ENCODE data around the gene KBTBD12. TPM values are rescaled to one million over a fixed set of nuclear protein-coding genes. Genes with fewer than 3 reads are reported as not detected.
A peak's percentile ranks its signal among the peaks of the same experiment; 100 is the strongest.
"Not testable (repeated sequence)": the region's sequence is repeated elsewhere in the genome, so short reads cannot be mapped to it uniquely, and the experiment has no call there.

KBTBD12 gene, protein sequence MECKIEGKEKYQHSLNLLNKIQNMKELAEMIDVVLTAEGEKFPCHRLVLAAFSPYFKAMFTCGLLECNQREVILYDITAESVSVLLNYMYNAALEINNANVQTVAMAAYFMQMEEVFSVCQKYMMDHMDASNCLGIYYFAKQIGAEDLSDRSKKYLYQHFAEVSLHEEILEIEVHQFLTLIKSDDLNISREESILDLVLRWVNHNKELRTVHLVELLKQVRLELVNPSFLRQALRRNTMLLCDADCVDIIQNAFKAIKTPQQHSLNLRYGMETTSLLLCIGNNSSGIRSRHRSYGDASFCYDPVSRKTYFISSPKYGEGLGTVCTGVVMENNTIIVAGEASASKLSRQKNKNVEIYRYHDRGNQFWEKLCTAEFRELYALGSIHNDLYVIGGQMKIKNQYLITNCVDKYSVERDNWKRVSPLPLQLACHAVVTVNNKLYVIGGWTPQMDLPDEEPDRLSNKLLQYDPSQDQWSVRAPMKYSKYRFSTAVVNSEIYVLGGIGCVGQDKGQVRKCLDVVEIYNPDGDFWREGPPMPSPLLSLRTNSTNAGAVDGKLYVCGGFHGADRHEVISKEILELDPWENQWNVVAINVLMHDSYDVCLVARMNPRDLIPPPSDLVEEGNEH
- total RNA-seq: 2.7 TPM
- 1.1 TPM for polyA plus RNA-seq

DNA sequence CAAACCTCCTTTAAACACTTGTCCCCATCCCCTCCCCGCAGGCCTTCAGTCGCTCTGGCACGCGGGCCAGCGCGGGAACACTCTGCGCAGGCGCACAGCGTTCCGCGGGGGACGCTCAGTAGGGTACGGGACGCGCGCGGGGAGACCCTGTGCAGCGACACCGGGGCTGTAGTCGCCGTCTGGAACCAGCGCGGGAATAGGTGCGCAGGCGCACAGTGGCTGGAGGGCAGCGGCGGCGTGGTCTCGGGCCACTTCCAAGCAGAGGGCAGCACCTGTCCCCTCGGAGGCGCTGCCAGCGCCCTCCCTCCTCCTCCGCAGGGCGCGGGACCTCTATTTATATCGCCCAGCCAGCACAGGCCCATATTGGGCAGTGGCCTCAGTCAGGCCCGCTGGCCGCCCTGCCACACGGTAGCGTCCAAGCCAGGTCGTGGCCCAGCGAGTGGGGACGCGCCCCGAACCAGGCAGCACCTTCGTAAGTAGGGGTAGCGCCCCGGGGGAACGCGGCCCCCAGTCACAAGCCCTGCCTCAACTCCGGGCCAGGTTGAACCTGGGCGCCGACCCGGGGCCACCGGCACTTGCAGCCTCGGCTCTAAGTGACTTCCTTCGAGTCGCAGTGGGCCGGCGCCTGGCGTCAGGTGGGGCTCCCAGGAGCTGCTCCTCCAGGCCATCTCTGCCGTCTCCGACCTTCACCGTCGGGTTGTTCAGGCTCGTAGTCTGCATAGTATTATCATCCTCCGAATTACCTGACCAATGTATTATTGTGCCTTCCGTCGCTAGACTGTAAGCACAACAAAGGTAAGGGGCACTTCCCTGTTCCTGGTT is at the start of gene KBTBD12:
TSS of gene KBTBD12 (plus strand) at position 118 of the 822 bp plus-strand sequence. CDS start 7,830 bp downstream, outside the sequence.
- H3K4me1 ChIP-seq (ENCODE audit: insufficient read depth): no peaks in the 10 kb centered on the region
- DNase-seq (ENCODE audit: extremely low spot score): no peak
- 24% methylated on average over 69 of the region's 69 CpGs for WGBS

DNA sequence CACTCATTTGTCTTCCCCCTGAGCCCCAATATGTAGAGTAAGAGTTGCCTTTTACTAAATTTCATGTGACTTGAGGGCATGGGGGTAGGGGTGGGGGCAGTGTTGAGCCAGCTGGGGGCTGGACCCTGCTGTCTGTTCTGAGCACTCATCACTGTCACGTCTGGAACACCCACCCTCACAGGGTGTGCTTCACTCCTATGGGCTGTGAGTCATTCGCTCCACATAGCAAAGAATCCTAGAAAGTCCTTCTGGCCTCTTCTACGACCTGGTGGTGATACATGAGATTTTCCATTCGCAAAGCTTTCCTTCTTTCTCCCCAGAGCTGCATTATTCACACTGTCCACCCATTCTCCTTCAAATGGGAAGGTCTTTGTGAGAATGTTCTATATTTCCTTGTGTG is 49.1 kb upstream of the KBTBD12 start:
- no peaks in the 10 kb centered on the region for H3K36me3 ChIP-seq (ENCODE audit: insufficient read depth)
- DNase-seq (ENCODE audit: extremely low spot score): no peak
- no peak overlapping the region for H3K4me3 ChIP-seq (ENCODE audit: low read depth, low read length)
- H3K27ac ChIP-seq (ENCODE audit: low read depth): no peak overlapping the region
- 71% methylated on average over 4 of the region's 4 CpGs for WGBS
- no peaks in the 10 kb centered on the region for H3K4me1 ChIP-seq (ENCODE audit: insufficient read depth)

More for the DNA sequence above, at the start of gene KBTBD12:
- Histone ChIP-seq H3K36me3 (ENCODE audit: insufficient read depth) (no peaks in the 10 kb centered on the region), H3K27ac (ENCODE audit: low read depth) (no peak within 1 kb of the TSS), H3K4me3 (ENCODE audit: low read depth, low read length) (peak within 1 kb of the TSS; percentile 16)

DNA sequence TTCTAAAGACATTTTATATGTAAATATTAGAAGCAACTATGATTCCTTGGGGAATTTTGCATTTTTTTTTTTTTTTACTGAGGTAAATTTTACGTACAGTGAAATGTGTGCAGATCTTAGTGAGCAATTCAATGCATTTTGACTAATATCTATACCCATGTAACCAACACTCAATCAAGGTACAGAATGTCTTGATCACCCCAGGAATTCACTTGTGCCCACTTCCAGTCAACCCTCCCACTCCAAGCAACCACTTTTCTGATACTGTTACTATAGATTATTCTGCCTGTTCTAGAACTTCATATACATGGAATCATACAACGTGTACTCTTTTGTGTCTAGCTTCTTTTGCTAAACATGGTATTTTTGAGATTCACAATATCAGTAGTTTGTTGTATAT is 47.6 kb upstream of the KBTBD12 start:
- no peak for DNase-seq (ENCODE audit: extremely low spot score)
- H3K4me1 ChIP-seq (ENCODE audit: insufficient read depth): no peaks in the 10 kb centered on the region
- H3K4me3 ChIP-seq (ENCODE audit: low read depth, low read length): no peak overlapping the region
- 90% methylated on average over 2 of the region's 2 CpGs for WGBS
- H3K27ac ChIP-seq (ENCODE audit: low read depth): no peak overlapping the region
- no peaks in the 10 kb centered on the region for H3K36me3 ChIP-seq (ENCODE audit: insufficient read depth)

DNA sequence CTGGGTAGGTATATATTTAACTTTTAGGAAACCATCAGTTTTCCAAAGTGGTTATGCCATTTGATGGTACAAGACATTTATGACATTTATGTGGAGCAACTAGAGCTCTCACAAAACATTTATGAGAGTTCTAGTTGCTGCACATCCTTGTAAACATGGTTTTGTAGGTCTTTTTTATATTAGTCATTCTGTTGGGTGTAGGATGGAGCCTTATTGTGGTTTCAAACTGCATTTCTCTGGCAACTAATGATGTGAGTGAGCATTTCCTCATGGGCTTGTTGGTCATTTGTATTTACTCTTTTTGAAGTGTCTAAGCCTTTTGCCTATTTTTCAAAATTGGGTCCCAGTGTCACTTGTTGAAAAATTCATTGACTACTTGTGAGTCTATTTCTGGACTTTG is 47.0 kb upstream of the KBTBD12 start:
- H3K4me3 ChIP-seq (ENCODE audit: low read depth, low read length): no peak overlapping the region
- no peaks in the 10 kb centered on the region for H3K4me1 ChIP-seq (ENCODE audit: insufficient read depth)
- no peak for DNase-seq (ENCODE audit: extremely low spot score)
- H3K36me3 ChIP-seq (ENCODE audit: insufficient read depth): no peaks in the 10 kb centered on the region
- H3K27ac ChIP-seq (ENCODE audit: low read depth): no peak overlapping the region

DNA sequence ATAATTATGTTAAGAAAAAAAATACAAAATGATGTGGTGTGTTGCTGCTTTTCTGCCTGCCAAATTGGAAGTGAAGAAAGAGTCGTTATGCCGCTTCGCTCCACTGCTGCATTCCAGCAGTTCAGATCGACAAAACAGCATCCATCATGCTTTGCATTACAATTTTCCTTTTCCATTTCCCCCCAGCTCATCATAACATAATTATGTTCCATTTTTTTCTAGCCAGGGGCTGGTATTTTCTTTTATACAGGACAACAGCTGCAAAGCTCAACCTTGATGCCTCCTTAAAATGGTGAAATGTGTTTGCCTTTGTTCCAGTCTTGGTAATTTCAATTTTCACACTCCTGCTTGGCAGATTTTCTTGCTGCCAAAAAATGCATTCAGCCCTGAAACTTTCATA is 44.9 kb upstream of the KBTBD12 start:
- H3K4me1 ChIP-seq (ENCODE audit: insufficient read depth): no peaks in the 10 kb centered on the region
- H3K27ac ChIP-seq (ENCODE audit: low read depth): no peak overlapping the region
- H3K36me3 ChIP-seq (ENCODE audit: insufficient read depth): no peaks in the 10 kb centered on the region
- no peak overlapping the region for H3K4me3 ChIP-seq (ENCODE audit: low read depth, low read length)
- 88% methylated on average over 4 of the region's 4 CpGs for WGBS
- DNase-seq (ENCODE audit: extremely low spot score): no peak

DNA sequence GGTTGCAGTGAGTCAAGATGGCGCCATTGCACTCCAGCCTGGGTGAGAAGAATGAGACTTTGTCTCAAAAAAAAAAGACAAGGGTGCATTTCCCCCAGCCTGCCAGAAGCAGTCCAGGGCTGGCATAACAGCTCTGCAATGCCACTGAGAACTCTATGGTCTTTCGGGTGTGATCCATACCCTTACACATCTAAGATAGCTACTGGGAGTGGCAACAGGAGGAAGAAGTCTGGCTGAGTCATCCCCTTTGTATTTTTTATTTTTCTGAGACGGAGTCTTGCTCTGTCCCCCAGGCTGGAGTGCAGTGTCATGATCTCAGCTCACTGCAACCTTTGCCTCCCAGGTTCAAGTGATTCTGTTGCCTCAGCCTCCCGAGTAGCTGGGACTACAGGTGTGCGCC is 40.9 kb upstream of the KBTBD12 start:
- H3K4me1 ChIP-seq (ENCODE audit: insufficient read depth); DNase-seq (ENCODE audit: extremely low spot score); H3K4me3 ChIP-seq (ENCODE audit: low read depth, low read length); H3K36me3 ChIP-seq (ENCODE audit: insufficient read depth); H3K27ac ChIP-seq (ENCODE audit: low read depth): not testable (repeated sequence)
- WGBS: 95% methylated on average over 5 of the region's 5 CpGs

DNA sequence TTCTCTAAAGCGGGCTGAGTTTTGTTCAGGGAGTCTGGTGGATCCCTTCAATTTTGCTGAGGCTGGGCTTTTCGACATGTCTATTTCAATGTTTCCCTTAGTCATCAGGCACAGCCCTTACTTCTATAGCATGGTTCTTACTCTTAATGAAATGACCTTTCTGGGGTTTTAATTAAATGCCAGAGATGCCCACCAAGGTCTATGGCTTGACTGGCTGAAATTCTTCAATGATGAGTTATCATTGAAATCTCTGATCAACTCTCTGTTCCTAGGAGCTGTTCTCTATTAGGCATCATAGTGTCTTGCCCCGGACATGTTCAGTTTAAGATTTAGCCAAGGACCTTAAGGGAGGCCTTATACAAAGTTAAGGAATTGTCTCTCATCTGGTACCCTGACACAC is 33.4 kb upstream of the KBTBD12 start:
- no peaks in the 10 kb centered on the region for H3K4me1 ChIP-seq (ENCODE audit: insufficient read depth)
- H3K36me3 ChIP-seq (ENCODE audit: insufficient read depth): no peaks in the 10 kb centered on the region
- no peak overlapping the region for H3K4me3 ChIP-seq (ENCODE audit: low read depth, low read length)
- no peak for DNase-seq (ENCODE audit: extremely low spot score)
- WGBS: 97% methylated on average over 3 of the region's 3 CpGs
- no peak overlapping the region for H3K27ac ChIP-seq (ENCODE audit: low read depth)

DNA sequence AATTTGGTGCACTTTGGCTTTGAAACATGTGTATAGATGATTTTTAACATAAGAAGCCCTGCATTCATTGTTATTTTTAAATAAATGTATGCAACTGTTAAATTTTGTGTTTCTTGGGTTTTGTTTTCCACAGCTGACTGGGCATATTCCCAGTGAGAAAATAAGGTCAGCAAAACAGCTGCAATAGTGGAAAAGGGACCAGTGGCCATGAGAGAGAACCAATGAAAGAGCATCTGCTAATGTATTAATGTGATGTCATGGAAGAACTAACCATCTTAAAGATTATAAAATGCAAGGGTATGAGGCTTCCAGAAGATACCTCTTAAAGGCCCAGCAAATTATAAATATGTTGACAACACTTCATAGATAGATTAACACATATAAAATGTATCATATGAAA is 31.0 kb upstream of the KBTBD12 start:
- H3K4me3 ChIP-seq (ENCODE audit: low read depth, low read length): no peak overlapping the region
- no peaks in the 10 kb centered on the region for H3K4me1 ChIP-seq (ENCODE audit: insufficient read depth)
- H3K36me3 ChIP-seq (ENCODE audit: insufficient read depth): no peaks in the 10 kb centered on the region
- no peak for DNase-seq (ENCODE audit: extremely low spot score)
- H3K27ac ChIP-seq (ENCODE audit: low read depth): no peak overlapping the region

DNA sequence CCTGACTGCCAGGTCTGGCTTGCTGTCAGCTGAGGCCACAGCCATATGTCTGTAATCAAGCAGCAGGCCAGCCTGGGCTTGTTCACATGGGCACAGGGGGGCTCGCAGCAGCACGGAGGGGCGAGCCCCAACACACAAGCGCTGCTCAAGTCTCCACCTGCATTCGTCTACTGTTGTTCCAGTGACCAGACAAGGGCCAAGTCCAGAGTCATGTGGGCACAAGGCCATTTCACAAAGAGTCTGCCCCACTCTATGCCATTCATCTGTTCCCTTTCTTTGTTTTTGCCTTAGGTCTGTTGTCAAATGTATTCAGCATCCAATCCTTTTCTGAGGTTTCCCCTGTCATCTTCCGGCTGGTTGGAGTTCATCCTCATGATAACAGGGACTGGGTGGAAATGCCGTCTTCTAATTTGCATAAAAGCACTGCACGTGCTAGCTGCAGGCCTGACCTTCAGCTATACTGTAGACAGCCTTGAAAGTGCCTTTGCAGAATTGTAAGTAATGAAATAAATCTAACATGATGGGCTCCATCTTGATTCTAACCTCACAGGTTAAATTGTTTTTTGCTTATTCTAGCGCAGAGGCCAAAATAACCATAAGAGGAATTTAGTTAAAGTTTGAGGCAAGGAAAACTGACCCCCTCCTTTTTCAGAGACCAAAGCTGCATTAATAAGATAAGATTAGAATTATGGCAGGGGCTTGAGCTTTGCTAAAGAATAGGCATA is 28.6 kb upstream of the KBTBD12 start:
- Histone ChIP-seq H3K4me1 (ENCODE audit: insufficient read depth) (no peaks in the 10 kb centered on the region), H3K27ac (ENCODE audit: low read depth) (no peak overlapping the region), H3K4me3 (ENCODE audit: low read depth, low read length) (no peak overlapping the region), H3K36me3 (ENCODE audit: insufficient read depth) (no peaks in the 10 kb centered on the region)
- DNase-seq (ENCODE audit: extremely low spot score): no peak
- 82% methylated on average over 9 of the region's 9 CpGs for WGBS

DNA sequence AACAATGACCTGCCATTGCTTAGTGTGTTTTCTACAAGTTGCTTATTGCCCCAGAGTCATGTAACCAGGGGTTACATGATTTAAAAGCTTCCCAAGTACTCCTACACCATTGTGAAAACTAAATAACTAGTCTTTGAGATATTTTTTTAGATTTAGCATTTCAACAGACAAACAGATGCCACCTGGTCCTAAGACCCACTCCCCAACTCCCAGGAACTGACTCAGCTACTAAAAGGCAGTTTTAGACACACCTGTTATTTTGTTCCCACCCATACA is 28.1 kb upstream of the KBTBD12 start:
- Histone ChIP-seq H3K27ac (ENCODE audit: low read depth) (no peak overlapping the region), H3K36me3 (ENCODE audit: insufficient read depth) (no peaks in the 10 kb centered on the region), H3K4me1 (ENCODE audit: insufficient read depth) (no peaks in the 10 kb centered on the region), H3K4me3 (ENCODE audit: low read depth, low read length) (no peak overlapping the region)
- no peak for DNase-seq (ENCODE audit: extremely low spot score)

DNA sequence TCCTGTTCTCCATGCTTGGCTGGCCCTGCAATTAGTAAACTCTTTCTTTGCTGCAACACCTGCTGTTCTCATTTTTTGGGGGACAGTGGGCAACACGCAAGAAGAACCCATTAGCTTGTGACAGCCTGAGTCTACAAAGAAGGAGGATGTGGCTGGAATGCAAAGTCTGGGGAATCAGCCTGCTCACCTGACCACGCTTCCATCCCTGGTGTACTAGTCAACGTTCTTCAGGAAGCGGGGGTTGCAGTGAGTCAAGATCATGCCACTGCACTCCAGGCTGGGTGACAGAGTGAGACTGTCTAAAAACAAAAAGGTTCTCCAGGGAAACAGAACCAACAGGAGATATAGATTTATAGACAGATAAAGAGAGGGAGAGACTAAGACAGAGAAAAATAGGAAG is 27.7 kb upstream of the KBTBD12 start:
- H3K4me1 ChIP-seq (ENCODE audit: insufficient read depth): no peaks in the 10 kb centered on the region
- 88% methylated on average over 4 of the region's 4 CpGs for WGBS

DNA sequence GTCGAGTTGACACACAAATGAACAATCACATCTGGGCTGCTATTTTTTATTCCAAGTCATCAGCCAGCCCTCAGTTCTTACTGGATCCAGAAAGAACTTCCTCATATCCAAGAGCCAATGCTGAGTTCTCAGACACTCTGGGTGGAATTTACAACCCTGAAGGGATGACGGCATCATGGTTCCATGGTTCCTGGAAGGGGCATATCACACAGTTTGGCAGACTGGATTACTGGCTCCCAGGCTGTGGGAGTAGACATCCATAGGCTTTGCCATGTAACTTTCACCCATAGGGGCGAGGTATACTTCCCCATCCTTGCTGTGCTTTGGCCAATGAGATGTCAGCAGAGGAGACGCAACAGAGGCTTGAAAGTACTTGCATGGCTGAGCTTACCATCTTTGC is 26.9 kb upstream of the KBTBD12 start:
- Histone ChIP-seq H3K27ac (ENCODE audit: low read depth) (no peak overlapping the region), H3K36me3 (ENCODE audit: insufficient read depth) (no peaks in the 10 kb centered on the region)

More for the DNA sequence above, 27.7 kb upstream of the KBTBD12 start:
- no peak for DNase-seq (ENCODE audit: extremely low spot score)
- no peak overlapping the region for H3K4me3 ChIP-seq (ENCODE audit: low read depth, low read length)
- H3K27ac ChIP-seq (ENCODE audit: low read depth): no peak overlapping the region
- H3K36me3 ChIP-seq (ENCODE audit: insufficient read depth): no peaks in the 10 kb centered on the region

DNA sequence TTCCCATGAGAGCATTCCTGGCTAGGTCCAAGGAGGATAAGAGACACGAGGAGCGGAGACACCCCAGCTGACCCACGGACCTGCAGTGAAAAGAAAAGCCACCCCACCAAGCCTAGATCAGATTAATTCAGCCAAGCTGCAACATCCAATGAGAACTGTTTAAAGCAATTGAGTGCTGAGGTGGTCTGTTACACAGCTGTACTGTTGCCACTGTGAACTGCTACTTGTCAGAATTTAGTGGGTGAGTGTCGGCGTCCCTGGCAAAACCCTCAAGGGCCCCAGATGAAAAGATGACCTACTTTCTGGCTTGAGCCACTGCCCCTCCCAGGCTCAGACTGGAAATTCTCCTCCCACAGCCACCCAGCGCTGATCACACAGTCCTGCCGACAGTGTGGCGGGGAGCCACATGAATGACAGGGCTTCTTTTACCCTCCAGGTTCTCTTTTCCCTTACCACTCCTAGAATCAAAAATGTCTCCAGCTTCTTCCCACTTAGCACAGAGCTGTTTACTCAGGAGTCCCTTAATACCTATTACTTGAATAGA is 26.4 kb upstream of the KBTBD12 start:
- Histone ChIP-seq H3K27ac (ENCODE audit: low read depth) (no peak overlapping the region), H3K4me3 (ENCODE audit: low read depth, low read length) (no peak overlapping the region), H3K4me1 (ENCODE audit: insufficient read depth) (no peaks in the 10 kb centered on the region), H3K36me3 (ENCODE audit: insufficient read depth) (no peaks in the 10 kb centered on the region)
- WGBS: 51% methylated on average over 8 of the region's 8 CpGs
- no peak for DNase-seq (ENCODE audit: extremely low spot score)

More for the DNA sequence above, 26.9 kb upstream of the KBTBD12 start:
- 79% methylated on average over 4 of the region's 4 CpGs for WGBS
- H3K4me1 ChIP-seq (ENCODE audit: insufficient read depth): no peaks in the 10 kb centered on the region
- DNase-seq (ENCODE audit: extremely low spot score): no peak
- no peak overlapping the region for H3K4me3 ChIP-seq (ENCODE audit: low read depth, low read length)

All from urinary bladder (tissue), 4 donors.